HG03432 (cell line): ENCODE measurements around the gene DNAH2.
"Not testable (repeated sequence)": the region's sequence is repeated elsewhere in the genome, so short reads cannot be mapped to it uniquely, and the experiment has no call there.

ENCODE experiments used
- ATAC-seq: cut with Tn5 transposase; IDR thresholded peaks from one replicate; pipeline ENCODE4 v1.9.1; 2021; ENCODE audit warnings: mild to moderate bottlenecking, moderate library complexity; ENCODE audit not compliant: unreplicated experiment

Gene DNAH2

DNA sequence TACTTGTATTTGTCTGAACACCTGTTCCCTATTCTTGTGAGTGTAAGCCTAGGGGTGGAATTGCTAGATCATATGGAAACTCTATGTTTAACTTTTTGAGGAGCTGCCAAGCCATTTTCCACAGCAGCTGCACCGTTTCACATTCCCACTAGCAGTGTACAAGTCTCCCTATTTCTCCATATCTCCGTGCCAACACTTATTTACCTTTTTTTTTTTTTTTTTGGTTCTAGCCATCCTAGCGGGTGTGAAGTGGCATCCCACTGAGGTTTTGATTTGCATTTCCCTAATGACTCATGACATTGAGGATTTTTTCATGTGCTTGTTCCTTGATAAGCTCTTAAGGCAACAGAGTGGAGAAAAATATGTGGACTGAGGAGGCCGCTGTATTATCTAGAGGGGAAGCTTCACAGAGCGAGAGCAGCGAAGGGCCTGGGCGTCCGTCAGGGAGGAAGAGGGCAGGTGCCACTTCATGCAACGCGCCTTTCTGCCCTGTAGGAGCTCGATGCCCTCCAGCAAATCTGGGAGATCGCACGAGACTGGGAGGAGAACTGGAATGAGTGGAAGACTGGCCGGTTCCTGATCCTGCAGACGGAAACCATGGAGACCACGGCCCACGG, 50.0 kb downstream of the DNAH2 start:
- ATAC-seq, result no peak

DNA sequence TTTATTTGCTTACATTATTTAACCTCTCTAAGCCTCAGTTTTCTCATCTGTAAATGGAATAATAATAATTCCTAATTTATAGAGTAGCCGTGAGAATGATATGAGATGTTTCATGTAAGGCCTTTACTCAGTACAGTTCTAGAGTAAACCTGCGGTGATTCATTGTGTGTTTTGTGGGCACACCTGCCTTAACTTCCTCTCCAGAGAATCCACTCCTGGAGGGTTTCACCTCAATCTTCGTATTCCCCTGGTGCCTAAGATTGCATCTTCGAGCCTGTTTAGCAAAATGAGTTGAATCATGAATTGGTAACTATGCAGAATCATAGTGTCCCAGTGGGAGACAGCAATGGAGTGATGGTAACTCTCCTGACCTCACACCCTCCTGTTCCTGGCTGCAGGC, 52.3 kb downstream of the DNAH2 start:
- ATAC-seq, result no peak

DNA sequence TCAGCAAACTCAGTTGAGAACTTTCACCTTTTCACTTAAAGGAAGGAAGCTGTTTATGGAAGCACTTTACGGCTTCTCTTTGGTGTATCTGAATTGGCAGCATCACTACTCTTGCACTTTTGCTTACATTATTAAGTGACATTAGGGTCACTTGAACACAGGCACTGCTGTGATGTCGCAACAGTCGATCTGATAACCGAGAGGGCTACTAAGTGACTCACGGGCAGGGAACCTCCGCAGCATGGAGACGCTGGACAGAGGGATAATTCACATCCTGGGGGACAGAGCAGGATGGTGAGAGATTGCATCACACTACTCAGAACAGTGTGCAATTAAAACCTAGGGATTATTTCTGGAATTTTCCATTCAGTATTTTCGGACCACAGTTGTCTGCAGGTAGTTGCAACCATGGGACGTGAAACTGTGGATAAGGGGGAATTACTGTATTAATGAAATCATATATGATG, 56.5 kb downstream of the DNAH2 start:
- no peak for ATAC-seq

DNA sequence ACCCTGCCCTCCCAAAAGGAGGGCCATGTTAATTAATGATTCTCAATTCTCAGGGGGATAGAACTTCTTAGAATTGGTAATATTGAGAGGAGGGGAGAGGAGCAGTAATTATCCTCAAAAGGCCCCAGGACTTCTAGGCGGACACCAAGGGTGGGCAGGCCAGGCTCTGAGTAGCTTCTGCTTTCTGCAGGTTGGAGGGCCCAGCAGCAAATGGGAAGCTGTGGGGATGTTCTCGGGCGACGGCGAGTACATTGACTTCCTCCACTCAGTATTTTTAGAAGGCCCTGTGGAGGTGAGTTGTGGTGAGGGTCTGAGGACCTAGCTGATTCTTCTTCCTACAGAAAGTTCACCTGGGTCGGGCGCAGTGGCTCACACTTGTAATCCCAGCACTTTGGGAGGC, 57.5 kb downstream of the DNAH2 start:
- ATAC-seq, result no peak

DNA sequence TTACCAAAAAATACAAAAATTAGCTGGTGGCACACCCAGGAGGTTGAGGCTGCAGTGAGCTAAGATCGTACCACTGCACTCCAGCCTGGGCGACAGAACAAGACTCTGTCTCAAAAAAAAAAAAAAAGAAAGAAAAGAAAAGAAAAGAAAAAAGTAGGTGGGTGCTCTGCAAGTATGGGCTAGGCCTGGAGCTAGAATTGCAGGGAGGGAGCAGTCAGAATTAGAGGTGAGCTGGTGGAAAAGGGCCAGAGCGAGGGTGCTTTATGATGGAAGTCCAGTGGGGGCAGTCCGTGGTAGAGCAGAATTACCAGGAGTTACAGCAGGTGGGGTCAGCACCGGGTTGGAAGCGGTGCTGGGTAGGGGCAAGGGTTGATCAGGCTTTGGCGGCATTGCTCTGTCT, 59.5 kb downstream of the DNAH2 start:
- no peak for ATAC-seq

DNA sequence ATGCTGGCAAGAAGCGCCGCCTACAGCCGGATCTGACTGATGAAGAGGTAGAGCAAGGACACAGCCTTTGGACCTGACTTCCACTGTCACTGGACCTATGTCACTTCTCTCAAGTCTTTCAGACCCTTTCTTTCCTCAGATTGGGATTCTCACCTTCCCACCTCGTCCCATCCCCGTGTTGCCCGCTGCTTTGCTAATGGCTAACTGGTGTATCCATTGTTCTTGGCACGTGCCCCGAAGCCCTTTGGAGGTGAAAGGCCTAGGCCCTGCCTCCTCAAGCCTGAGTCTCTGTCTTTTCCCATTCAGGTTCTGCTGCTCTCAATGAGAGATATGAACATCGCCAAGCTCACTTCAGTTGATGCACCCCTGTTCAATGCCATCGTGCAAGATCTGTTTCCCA, 63.2 kb downstream of the DNAH2 start:
- ATAC-seq, result no peak

DNA sequence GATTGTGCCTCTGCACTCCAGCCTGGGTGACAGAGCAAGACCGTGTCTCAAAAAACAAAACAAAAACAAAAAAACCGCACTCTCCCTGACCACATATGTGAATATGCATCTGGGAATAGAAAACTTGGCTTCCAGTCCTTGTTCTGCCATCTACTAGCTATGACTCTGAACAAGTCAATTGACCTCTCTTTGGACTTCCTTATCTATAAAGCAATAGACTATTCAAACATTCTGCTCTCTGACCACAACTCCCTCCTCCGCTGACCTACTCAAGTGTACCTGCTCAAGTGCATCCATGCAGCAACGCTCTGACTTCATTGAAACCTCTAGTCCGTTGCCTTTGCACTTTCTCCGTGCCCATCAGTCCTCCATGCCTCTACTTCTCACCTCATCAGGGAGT, 63.9 kb downstream of the DNAH2 start:
- no peak for ATAC-seq

DNA sequence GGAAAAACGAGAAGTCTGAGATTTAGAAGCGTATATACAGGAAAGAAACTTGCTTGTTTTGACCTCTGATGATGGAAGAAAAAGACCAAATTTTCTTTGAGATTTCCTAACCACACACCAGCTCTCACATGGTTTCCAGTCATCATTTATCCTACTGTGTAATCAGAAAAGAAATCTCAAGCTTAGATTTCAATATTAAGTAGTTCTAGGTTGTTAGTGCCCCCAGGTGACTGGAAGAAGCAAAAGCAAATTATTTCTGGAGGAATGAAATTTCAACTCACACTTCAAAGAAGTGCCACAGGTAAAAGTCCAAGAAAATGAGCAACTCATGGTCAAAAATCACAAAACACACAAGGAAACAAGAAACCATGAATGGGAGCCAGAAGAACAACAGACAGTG, 64.7 kb downstream of the DNAH2 start:
- ATAC-seq, result no peak

DNA sequence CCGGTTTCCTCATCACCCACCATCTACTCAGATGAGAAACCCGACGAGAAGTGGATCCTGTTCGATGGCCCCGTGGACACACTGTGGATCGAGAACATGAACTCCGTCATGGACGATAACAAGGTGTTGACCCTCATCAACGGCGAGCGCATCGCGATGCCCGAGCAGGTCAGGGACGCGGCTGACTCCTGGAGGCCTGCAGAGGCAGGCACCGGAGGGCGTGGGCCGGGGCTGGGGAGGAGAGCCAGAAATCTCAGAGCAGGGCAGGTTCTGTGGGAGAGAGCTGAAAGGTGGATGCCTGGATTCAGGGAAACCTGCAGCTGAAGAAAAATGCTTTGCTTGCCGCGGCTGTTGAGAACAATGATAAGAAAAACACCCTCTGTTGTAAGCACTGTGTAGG, 69.3 kb downstream of the DNAH2 start:
- no peak for ATAC-seq

DNA sequence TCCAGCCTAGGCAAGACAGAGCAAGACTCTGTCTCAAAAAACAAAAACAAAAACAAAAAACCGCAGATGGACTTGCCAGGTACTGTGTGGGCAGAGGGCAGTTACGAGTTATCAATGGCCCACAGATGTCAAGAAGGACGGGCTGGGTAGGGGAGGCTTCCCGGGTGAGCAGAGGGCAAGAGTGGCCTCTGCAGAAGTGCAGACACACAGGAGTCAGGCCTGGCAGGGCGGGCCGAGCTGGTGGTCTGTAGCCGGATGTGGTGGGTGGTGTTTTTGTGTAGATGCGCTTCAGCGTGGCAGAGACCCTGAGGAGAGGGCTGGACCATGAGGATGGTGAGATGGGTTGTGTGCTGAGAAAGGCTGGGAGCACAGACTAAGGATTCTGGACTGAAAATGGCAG, 71.6 kb downstream of the DNAH2 start:
- no peak for ATAC-seq

DNA sequence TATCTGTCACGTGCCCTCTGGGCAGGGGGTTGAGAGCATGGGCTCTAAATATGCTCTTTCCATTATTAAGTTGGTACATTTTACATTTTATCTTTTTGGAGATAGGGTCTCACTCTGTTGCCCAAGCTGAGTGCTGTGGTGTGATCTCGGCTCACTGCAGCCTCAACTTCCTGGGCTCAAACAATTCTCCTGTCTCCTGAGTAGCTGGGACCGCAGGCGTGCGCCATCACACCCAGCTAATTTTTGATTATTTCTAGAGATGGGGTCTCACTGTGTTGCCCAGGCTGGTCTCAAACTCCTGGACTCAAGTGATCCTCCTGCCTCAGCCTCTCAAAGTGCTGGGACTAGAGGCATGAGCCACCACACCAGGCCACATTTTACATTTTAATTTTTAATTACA, 72.6 kb downstream of the DNAH2 start:
- no peak for ATAC-seq

DNA sequence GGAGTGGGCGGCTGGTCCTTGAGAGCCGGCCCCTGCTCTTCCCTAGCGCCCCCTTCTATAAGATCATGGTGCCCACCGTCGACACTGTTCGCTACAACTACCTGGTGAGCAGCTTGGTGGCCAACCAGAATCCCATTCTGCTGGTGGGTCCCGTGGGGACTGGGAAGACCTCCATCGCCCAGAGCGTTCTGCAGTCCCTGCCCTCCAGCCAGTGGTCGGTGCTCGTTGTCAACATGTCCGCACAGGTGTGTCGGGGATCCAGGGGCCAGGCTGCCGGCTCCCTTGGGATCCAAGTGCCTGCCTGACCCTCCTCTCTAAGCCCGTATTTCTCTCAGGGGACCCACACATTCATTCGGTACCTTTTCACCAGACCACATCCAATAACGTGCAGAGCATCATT, 75.1 kb downstream of the DNAH2 start:
- ATAC-seq, result no peak

DNA sequence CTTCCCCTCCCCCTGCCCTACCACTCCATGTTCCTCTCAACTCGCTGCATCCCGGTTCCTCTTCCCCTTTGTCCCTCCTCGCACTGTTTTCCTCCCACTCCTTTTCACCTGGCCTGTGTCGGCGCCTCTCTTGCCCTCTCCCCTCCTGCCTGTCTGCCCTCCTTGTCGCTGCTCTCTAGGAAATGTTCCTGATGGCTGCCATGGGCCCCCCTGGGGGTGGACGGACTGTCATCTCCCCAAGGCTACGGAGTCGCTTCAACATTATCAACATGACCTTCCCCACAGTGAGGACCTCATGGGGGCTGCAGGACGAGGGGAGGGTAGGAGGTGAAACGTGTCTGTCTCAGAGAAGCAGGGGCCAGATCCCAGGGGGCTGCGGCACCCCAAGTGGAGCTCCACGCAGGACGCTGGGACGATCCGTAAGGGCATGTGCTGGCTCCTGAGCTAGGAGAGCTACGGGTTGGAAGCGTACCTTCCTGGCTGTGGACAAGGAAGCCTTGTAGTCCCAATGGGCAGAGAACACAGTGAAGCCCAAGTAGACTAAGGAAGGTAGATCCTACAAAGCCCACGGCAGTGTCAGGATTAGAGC, 76.6 kb downstream of the DNAH2 start:
- ATAC-seq, result no peak

DNA sequence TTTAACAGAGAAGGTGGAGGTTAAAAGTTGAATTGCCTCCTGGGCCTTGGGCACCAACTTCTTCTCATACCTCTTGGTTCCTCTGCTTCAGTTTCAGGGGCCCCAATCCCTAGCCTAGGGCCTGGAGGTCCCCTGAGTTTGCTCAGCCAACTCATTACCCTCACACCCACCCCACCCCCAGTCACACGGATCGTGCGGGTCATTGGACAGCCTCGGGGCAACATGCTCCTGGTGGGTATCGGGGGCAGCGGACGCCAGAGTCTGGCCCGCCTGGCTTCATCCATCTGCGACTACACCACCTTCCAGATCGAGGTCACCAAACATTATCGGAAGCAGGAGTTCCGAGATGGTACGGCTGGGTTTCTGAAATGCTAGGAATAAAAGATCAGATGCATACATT, 80.4 kb downstream of the DNAH2 start:
- no peak for ATAC-seq

DNA sequence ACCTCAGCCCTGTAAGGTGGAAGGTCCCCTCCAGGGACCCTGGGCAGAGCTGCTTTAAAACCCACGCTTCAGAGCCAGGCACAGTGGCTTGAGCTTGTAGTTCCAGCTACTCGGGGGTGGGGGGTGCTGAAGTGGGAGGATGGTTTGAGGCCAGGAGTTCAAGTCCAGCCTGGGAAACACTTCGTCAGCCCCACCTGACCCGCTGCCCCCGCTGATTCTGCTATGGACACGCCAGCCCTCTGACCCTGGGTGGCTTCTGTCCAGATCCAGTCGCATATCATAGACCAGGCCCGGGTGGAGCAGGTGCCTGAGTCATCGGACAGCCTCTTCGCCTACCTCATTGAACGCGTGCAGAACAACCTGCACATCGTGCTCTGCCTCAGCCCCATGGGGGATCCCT, 81.3 kb downstream of the DNAH2 start:
- ATAC-seq, result no peak

DNA sequence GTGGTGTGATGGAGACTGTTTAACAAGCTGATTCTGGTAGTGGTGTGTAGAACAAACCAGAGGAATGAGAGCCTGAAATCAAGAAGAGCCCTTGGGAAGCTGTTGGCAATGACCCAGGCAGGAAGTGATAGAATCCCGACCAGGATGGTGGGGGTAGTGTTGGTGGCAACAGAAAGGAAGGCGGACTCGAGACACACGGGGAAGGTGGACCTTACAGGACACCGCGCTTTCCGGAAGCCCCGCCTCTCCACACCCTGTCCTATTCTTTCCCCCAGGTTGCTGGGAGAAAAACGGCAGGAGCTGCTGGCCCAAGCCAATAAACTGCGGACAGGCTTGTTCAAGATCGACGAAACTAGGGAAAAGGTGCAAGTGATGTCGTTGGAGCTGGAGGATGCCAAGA, 86.4 kb downstream of the DNAH2 start:
- no peak for ATAC-seq

DNA sequence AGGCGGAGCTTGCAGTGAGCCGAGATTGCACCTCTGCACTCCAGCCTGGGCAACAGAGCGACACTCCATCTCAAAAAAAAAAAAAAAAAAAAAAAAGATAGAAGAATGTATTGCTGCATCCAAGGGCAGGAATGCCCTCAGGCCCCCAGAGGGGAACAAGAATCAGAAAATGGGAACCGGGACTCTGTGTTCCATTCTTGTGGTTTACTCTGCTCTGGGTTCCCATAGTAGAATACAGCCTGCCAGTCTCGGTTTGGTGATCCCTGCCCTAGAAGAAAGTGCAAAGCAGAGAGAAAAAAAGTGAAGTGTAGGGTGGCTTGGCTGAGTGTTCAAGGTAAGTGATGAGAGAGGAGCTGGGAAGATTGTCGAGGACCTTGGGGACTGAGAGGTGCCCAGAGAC, 89.0 kb downstream of the DNAH2 start:
- ATAC-seq, result no peak

DNA sequence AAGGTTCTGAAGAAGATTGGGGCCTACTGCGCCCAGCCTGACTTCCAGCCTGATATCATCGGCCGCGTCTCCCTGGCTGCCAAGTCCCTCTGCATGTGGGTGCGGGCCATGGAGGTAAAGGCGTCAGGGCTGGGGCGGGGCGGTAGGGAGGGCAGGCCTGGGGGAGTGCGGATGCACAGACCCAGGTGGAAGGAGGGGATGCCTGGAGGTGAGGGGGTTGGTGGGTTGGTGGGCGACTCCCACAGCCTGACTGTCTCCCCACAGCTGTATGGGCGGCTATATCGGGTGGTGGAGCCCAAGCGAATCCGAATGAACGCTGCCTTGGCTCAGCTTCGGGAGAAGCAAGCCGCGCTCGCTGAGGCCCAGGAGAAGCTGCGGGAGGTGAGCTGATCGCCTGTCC, 89.7 kb downstream of the DNAH2 start:
- ATAC-seq, result no peak

DNA sequence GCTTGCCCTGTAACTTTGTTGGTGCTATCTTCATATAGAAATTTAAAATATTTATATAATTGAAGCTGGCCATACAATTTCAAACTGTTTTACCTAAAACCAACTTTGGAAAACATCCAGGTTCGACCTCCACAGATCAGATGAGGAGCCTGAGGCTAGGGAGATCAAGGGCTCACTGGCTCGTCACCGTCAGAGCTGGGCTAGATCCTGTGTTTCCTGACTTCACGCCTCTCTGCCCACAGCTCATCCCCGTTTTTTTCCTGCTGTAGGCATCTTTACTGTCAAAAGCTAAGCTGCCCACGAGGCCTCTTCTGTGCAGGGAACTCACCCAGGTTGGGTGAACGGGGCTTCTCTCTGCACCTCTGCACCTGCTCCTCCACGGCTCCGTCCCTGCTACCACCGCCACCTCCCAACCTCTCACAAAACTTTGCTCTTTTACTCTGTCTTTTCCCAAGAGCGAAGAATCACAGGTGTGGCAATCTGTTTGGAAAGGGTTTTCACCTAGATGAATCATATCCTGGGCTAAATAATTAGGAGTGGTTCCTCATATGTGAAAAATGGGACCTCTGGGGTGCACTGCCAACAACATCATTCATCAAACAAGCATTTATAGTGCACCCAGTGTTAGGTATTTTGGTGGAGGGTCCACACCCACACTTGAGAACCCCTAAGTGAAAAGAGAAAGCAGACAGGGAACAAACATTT, 91.7 kb downstream of the DNAH2 start:
- ATAC-seq, result no peak

DNA sequence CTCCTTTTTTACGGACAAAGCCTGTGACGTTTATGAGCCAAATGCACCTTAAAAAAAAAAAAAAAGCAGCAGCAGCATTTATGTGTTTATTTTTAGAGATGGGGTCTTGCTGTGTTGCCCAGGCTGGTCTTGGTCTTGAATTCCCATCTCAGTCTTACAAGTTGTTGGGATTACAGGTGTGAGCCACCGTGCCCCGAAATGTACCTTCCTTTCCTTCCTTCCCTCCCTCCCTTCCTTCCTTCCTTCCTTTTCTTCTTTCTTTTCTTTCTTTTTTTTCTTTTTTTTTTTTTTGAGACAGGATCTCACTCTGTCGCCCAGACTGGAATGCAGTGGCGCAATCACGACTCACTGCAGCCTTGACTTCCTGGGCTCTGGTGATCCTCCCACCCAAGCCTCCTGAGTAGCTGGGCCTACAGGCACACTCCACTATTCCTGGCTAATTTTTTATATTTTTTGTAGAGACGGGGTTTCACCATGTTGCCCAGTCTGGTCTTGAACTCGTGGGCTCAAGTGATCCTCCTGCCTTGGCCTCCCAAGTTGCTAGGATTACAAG, 92.3 kb downstream of the DNAH2 start:
- ATAC-seq, result not testable (repeated sequence)

DNA sequence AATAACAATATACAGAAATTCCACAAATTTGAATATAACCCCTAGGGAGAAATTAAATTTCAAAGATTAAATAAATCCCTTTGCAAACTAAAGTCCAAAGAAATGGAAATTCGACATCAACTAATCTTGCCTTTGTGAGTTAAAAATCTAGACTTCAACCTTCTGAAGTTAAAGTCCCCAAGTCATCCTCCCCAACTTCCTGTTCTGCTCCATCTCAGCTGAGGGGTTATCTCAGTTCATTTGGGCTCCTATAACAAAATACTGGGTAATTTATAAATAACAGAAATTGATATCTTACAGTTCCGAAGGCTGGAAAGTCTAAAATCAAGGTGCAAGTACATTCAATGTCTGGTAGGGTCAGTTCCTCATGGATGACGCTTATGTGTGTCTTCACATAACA, 93.7 kb downstream of the DNAH2 start:
- no peak for ATAC-seq

DNA sequence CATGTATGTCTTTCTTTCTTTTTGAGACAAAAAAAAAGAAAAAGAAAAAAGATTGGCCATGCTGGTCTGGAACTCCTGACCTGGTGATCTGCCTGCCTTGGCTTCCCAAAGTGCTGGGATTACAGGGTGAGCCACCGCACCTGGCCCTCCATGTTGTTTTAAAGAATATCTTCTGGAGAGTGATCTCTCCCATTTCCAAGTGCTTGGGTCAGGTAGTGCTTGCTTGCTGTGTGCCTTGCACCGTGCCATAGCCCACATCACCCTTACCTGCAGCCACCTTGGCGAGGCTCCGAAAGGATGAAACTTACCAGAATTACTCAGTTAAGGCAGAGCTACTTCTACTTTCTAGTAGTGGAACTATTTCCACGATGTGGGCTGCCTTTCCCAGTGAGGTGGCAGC, 97.4 kb downstream of the DNAH2 start:
- no peak for ATAC-seq
